HepG2 (cell line): ENCODE data around the gene ERFL.

Experiments
- BRCA1 ChIP-seq: sonication (generic); formaldehyde crosslinking; IDR thresholded peaks from 2 replicates; pipeline ENCODE4 v1.4.0; 2020; ENCODE audit warnings: missing genetic modification reagents
- CCAR2 ChIP-seq: fragments of 200-400 bp; formaldehyde crosslinking; optimal IDR thresholded peaks from 2 replicates; pipeline ENCODE3; 2018; ENCODE audit warnings: low read depth, mild to moderate bottlenecking, low read length, moderate library complexity
- JUND ChIP-seq: sonication (generic); formaldehyde crosslinking; IDR thresholded peaks from 2 replicates; pipeline ENCODE4 v1.8.0; 2022; ENCODE audit warnings: mild to moderate bottlenecking, missing genetic modification reagents
- KDM1A ChIP-seq: IDR thresholded peaks from 2 replicates; pipeline ENCODE4 v1.6.1; 2016; ENCODE audit warnings: missing compliant biosample characterization
- RFX3 ChIP-seq: IDR thresholded peaks from 2 replicates; pipeline ENCODE4 v1.6.1; 2016; ENCODE audit warnings: missing biosample characterization, missing genetic modification reagents
- WIZ ChIP-seq: sonication (generic); formaldehyde crosslinking; IDR thresholded peaks from 2 replicates; pipeline ENCODE4 v1.5.1; 2020; ENCODE audit warnings: mild to moderate bottlenecking, missing genetic modification reagents
- ZBTB20 ChIP-seq: sonication (generic); formaldehyde crosslinking; IDR thresholded peaks from 2 replicates; pipeline ENCODE4 v1.8.1; 2023; ENCODE audit warnings: missing genetic modification reagents, low read depth, mild to moderate bottlenecking, borderline replicate concordance
- ZBTB49 ChIP-seq: sonication (generic); formaldehyde crosslinking; IDR thresholded peaks from 2 replicates; pipeline ENCODE4 v1.4.0; 2020; ENCODE audit warnings: missing genetic modification reagents, borderline replicate concordance

GRCh38 chr19:41944336-41944735 is 16.1 kb upstream of the ERFL start:
- TF ChIP-seq RFX3 (CRISPR knock-in tag) (no peak), JUND (CRISPR knock-in tag) (no peak), BRCA1 (no peak), ZBTB20 (CRISPR knock-in tag) (no peak), CCAR2 (no peak), KDM1A (CRISPR knock-in tag) (no peak), WIZ (CRISPR knock-in tag) (no peak), ZBTB49 (CRISPR knock-in tag) (no peak)
